ENCODE measurements around the gene PTPRCAP. TPM values are rescaled to one million over a fixed set of nuclear protein-coding genes. Genes with fewer than 3 reads are reported as not detected.

PTPRCAP gene
- total and polyA plus RNA-seq, 9 of the 15 experiments (the other 6 are each of a cell fraction or from before 2014, with no cell fraction given) = 0.22 to 2.0 (median 1.1) TPM; not detected in 4

DNA sequence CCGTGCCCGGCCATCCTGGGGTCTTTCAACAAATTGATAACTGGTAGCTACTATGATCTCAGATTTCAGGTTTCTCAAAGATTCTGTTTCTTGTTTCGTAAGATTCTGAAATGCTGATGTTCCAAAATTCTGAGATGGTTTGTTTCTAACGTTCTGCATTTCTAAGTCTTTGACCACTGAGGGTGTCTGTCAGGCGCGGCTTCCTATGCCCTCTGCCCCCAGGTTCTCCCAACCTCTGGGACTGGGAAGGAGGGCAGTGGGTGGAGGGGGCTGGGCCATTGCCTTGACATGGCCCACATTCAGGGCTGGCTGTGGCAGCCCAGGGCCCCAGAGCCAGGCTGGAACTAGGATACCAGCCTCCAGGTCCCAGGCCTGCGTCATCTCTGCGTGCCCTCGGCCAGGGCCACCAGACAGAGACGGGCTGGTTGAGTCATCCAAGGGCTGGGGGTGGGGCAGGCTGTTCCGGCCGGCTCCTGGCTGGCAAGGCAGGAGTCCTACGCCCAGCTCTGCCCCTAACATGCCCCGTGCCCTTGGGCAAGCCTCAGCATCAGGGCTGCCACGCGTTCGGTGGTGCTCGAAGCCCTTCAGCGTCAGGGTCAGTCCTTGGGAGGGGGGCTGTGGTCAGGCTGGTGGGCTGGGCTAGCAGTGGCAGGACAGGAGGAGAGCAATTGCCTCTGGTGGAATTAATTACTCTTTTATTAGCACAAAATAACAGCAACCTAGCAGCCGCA is 26.4 kb upstream of the PTPRCAP start (continued):
- TF ChIP-seq, protein P1, sequence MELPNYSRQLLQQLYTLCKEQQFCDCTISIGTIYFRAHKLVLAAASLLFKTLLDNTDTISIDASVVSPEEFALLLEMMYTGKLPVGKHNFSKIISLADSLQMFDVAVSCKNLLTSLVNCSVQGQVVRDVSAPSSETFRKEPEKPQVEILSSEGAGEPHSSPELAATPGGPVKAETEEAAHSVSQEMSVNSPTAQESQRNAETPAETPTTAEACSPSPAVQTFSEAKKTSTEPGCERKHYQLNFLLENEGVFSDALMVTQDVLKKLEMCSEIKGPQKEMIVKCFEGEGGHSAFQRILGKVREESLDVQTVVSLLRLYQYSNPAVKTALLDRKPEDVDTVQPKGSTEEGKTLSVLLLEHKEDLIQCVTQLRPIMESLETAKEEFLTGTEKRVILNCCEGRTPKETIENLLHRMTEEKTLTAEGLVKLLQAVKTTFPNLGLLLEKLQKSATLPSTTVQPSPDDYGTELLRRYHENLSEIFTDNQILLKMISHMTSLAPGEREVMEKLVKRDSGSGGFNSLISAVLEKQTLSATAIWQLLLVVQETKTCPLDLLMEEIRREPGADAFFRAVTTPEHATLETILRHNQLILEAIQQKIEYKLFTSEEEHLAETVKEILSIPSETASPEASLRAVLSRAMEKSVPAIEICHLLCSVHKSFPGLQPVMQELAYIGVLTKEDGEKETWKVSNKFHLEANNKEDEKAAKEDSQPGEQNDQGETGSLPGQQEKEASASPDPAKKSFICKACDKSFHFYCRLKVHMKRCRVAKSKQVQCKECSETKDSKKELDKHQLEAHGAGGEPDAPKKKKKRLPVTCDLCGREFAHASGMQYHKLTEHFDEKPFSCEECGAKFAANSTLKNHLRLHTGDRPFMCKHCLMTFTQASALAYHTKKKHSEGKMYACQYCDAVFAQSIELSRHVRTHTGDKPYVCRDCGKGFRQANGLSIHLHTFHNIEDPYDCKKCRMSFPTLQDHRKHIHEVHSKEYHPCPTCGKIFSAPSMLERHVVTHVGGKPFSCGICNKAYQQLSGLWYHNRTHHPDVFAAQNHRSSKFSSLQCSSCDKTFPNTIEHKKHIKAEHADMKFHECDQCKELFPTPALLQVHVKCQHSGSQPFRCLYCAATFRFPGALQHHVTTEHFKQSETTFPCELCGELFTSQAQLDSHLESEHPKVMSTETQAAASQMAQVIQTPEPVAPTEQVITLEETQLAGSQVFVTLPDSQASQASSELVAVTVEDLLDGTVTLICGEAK (IDR thresholded peaks at IDR 0.05) = peak; percentile 30; the same call in 1 of the 2 replicates
- TF ChIP-seq, protein P1 (CRISPR knock-in tag; IDR thresholded peaks at IDR 0.05) = no peak
- TF ChIP-seq RAD51 (IDR thresholded peaks at IDR 0.05; ENCODE audit: borderline replicate concordance, low read depth) (no peak), FUS (optimal IDR thresholded peaks at IDR 0.05; ENCODE audit: low read depth, low read length) (no peak), NFXL1 (CRISPR knock-in tag; IDR thresholded peaks at IDR 0.05) (no peak), KLF10 (CRISPR knock-in tag; IDR thresholded peaks at IDR 0.05) (no peak), PML (IDR thresholded peaks at IDR 0.05; ENCODE audit: low read length) (peak; percentile 21; the same call in 1 of the 2 replicates), HMGN3 (IDR thresholded peaks at IDR 0.05; ENCODE audit: borderline replicate concordance, extremely low read depth, insufficient read length, low read depth, low read length) (no peak), RNF2 (IDR thresholded peaks at IDR 0.05) (peak; percentile 56; the same call in 1 of the 2 replicates), JUNB (CRISPR knock-in tag; conservative IDR thresholded peaks at IDR 0.05) (peak; percentile 74), ARID2 (IDR thresholded peaks at IDR 0.05) (no peak), HDAC3 (IDR thresholded peaks at IDR 0.05; ENCODE audit: borderline replicate concordance, partially characterized antibody) (no peak), POLR2B (IDR thresholded peaks at IDR 0.05; ENCODE audit: low read depth, partially characterized antibody) (peak; percentile 64), SUPT5H (IDR thresholded peaks at IDR 0.05) (peak; percentile 72), SRSF1 (IDR thresholded peaks at IDR 0.05; ENCODE audit: low read depth, low read length) (no peak)
- TF ChIP-seq, protein P2, sequence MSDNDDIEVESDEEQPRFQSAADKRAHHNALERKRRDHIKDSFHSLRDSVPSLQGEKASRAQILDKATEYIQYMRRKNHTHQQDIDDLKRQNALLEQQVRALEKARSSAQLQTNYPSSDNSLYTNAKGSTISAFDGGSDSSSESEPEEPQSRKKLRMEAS (CRISPR knock-in tag; IDR thresholded peaks at IDR 0.05) = peak; percentile 51
- TF ChIP-seq, protein P3, sequence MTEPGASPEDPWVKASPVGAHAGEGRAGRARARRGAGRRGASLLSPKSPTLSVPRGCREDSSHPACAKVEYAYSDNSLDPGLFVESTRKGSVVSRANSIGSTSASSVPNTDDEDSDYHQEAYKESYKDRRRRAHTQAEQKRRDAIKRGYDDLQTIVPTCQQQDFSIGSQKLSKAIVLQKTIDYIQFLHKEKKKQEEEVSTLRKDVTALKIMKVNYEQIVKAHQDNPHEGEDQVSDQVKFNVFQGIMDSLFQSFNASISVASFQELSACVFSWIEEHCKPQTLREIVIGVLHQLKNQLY (CRISPR knock-in tag; conservative IDR thresholded peaks at IDR 0.05) = 0 out of 4 replicates have a peak, but pooled peaks of 1 of the 2 experiments have one; percentile 9
- TF ChIP-seq, protein P4, sequence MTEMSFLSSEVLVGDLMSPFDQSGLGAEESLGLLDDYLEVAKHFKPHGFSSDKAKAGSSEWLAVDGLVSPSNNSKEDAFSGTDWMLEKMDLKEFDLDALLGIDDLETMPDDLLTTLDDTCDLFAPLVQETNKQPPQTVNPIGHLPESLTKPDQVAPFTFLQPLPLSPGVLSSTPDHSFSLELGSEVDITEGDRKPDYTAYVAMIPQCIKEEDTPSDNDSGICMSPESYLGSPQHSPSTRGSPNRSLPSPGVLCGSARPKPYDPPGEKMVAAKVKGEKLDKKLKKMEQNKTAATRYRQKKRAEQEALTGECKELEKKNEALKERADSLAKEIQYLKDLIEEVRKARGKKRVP (CRISPR knock-in tag; IDR thresholded peaks at IDR 0.05) = 0 out of 2 replicates have a peak, but pooled peaks have one; percentile 64
